Measurements from ENCODE around the gene WDR1.

Gene WDR1

DNA sequence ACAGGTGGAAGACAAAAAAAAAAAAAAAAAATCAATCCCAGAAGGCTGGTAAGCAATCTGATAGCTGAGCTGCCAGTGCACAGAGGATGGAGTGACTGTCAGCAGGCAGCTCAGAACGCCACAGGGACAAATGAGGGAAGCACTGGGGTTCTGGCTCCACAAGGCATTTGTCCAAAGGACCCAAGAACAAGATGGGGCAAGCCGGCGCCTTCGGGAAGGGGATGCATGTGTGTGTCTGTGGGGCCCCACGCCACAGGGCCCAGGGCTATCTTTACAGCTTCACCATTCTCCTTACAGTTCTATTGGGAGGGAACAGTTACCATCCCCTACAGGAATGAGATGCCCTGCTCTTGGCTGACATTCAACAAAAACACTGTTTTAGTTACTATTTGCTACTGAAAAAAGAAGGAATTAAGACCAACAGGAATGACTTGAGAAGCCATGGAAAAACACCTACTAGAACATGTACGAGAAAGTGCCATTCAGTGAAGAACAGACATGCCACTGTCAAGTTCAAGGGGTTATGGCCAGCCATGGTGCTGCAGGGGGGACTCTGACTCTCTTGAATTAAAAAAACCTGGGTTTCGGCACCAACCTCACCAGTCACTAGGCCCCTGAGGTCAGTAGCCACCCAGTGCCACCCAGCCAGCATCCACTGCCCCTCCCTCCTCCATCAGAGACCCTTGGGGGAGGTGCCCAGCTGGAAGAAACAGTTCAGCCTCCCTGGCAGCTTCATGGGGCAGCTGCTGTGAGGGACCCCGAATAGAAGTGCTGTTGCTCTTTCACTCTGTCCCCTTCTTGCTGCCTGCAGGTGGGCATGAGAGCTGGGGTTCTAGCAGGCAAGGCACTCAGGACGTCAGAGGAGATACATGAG lies 18.5 kb downstream of the WDR1 start:
- no peak for DNase-seq (ENCODE audit: low read depth)

DNA sequence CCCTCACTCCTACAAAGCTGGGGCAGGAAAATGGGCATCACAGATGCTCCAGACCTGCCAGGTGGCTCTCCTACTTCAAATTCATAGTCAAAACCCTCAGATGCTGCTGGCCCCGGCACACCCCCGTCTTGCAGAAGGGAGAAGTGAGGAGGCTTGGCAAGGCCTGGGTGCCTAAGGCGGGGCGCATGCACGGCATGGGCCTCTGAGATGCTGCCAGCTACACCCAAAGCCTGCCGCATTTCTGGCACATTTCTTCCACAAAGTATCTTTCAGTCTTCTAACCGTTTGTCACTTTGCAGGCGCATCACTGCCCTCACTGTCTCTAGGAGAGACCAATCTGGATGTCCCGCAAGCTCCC lies 19.6 kb downstream of the WDR1 start:
- DNase-seq (ENCODE audit: low read depth) = no peak

DNA sequence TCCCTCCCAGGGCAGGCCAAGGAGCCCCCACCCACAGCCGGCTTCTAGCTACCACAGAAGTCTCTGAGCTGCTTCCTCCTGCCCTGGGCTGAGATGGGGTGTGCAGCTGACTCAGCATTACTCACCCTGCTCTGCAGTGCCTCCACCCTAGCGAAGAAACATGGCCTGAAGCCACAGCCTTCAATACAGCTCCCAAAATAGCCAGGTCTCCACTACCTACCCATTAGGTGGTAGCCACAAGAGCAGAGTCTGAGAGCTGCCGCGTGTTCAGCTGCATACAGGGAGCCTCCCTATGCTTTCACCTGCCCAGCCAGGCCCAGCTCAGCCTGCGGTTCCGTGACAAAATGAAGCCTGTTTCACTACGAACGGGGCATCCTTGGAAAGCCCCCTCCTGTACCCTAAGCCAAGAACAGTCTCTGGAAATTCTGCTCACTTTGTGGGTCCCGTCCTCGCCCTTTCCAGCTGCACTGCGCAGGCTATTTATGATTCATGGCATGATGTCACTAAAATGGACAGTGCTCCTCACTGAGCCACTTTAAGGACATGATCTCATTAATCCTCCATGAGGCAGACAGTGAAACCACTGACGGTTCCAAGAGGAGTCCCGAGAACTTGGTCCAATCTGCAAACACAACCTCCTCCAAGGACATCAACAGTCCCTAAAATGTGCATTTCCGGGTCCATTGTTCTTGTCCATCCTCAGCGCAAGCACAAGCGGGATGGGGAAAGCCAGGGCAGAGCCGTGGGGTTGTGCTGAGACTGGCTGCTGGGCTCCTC lies 20.2 kb downstream of the WDR1 start:
- peak; percentile 93 for DNase-seq (ENCODE audit: low read depth)

DNA sequence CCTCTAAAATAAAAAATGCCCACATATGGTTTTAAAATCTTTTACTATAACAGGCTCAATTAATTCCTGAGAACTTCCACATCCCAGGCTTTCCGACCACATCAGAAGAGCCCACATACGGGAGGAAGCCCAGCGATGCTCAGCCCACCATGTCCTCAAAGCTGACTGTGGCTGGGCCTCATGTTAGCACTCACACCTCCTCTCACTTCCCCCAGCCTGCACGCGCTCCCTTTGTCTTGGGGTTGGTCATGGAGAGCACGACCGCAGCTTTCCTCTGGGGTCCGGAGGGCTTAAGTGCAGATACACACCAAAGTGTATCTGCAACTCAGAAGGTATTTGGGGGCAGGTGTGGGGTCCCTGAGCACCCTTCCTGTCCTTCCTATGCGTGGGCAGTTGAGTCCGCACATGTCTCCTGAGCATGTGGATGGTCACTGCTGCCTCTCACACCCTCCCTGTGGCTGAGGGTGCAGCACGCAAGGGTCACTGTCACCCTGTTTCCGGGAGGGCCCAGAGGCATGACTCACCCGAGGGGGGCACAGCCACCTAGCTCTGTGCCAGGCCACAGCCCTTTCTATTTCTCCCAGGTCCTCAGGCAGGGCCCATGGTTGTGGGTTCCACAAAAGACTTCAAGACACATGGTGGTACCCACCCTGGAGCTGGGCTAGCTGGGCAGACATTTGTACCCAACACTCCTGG lies 21.2 kb downstream of the WDR1 start:
- peak; percentile 46 for DNase-seq (ENCODE audit: low read depth)

DNA sequence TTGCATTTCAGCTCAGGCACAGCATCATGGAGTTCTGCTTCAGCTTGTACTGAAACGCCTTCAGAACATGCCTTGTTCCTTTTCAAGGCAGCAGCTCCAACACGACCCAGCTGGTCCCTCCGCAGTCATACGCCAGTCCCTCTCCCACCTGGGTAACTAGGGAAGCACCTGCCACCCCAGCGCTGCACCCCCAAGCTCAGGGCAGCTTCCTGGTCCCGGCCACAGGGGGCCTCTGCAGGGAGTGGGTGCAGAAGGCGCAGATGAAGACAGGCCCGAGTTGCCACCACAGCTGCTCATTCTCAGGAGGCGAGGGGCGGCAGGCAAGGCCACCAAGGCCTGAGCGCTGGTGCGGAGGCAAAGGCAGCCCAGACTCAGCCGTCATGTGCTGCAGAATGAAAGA lies 21.8 kb downstream of the WDR1 start:
- DNase-seq (ENCODE audit: low read depth) = no peak

DNA sequence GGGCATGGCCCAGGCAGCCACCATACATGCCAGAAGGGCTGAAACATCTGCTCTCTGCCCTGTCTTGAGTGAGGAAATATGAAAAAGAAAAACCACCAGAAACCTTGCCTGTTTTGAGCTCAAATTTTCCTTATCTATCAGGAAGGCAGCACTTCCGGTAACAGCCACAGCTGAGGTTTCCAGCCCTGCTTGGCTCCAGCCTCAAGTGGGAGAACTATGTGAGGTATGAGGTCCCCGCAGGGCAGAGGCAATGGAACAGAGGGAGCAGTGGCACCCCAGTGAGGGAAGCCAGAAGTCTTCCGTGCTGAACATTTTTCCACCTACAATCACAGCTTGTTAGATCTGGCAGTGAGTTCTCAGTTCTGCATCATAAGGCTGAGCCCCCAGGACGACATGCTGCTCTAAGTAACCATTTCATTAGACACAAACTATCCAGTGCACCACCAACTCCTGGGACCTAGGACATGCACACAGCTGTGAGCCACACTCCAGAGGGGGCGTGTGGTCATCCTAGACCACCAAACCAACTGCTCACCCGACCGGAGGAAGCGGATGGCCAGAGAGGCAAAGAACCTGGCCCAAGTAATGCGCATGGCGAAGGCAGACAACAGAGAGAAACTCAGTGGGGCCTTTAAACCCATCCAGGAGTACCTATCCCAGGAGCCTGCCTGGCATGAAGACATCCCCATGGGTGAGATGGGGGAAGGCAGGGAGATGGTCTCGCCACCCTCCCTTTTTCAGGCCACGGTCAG lies 22.6 kb downstream of the WDR1 start:
- DNase-seq (ENCODE audit: low read depth) = peak; percentile 55

DNA sequence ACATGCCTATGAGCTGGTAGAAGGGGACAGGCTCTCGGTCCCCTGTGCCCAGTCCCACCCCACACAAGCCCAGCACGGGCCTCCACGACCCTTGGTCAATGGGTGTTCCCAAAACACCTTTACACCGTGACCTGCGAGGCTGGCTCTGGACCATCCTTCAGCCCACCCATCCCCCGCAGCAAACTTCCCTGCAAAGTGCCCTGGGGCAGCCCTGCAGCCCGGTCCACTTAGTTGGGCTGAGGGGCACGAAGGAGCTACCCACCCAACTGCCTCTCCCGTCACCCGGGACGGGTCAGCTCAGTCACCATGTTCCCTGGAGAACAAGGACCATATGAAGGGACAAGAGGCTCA lies 23.4 kb downstream of the WDR1 start:
- DNase-seq (ENCODE audit: low read depth) = no peak

DNA sequence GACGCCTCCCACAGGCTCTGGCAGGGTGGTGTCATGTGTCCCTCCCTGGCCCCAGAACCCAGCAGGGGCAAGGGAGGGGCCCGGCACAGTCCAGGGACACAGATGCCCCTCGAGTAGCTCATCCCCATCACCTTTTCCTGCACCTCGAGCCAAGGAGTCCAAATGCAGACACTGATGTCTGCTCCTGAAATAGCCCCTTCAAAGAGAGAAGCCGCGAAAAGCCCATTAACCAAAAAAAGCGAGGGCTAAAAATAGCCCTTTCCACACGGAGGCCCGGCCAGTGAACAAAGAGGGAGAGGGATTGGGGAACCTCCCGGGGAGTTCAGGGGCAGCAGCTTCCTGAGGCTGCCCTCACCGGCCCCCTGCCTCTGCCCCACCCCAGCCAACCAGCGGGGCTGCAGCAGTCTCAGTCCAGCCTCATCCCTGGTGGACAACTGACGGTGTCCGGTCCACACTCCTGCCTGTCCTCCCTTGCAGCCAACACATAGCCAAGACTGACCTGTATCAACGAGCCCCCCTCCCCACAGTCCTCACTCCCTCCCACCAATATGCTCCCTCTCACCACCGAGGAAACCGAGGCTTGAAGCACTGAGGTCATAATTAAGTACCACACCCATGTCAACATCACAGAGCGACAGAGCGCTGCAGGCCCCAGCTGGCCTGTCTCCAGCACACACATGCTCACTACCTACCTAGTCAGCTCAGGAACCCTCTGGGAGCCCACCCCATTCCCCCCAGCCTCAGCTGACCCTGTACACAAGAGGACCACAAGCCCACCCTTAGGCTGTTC lies 23.9 kb downstream of the WDR1 start:
- DNase-seq (ENCODE audit: low read depth) = no peak

DNA sequence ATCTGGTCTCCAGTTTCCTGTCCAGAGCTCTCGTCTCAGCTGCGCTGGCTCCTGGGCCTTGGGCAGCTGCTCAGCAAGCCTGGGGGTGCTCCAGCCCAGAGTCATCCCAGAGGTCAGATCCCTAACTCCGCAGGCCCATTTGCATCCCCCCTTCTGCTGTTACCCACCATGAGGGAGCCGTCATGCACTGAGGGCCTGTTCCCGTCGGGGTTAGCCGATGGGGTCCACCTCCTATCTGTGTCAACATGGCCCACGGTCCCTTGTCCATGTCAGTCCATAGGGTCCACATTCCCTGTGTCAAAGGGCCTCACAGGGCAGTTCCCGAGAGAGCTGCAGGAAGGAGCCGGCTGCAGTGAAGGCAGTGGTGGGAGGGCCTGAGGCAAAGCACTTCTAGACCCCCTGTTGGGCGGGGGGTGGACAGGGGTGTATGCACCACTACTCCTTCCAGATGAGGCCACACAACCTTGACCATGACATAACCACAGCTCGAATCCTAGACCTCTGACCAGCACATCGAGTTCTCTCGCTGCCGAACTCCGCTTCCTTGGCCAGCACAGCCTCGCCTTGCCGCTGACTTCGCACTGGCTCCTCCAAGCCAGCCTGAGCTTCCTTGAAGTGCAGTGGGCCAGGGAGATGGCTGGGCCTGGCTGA lies 24.9 kb downstream of the WDR1 start:
- no peak for DNase-seq (ENCODE audit: low read depth)

DNA sequence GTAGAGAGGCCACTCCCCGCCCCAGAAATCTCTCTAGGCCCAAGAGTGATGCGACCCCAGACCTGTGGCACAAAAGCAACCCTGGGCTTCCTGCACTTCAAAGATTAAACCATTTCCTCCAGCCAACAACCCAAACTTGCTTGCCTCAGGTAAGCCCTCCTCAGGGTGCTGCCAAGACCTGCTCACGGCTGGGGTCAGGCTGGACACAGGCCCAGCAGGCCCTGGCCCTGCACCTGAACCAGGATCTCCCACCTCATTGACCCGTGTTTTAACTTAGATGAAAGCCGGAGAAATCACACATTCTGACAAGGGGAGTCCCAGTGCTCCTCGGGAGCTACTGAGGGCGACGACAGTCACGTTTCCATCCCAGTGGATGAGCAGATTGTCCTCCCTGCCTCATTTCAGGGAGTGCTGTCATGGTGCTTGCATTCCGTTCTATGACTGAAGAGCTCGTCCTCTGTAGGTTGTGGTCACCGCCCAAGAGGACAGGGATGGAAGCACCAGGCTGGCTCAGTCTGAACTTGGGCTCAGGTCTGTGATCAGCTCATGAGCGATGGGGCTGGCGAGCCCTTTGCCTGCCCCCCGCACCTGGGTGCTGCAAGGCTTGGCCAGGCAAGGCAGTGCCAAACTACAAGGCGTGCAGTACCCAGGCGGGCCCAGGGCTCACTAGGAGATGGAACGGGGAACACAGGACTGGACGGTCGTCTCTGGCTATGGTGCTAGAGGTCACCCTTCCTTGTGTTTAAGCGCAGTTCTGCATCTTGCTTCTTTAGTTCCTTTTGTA lies 25.9 kb downstream of the WDR1 start:
- DNase-seq (ENCODE audit: low read depth) = no peak

DNA sequence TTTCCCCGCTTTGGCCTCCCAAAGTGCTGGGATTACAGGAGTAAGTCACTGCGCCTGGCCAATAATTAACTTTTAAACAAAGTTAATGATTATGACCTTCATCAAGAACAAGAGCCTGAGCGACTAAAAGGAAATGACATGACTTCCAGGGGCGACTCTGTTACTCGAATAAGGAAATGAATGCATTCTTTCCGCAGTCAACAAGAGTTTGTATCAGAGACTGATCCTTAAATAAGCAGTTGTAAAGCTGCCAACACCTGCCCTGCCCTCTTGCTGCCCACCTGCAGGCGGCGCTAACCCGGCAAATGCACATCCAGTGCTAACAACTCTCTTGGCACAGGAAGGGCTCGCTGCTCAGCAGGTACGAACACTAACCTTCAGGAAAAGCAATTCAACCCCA lies 27.3 kb downstream of the WDR1 start:
- no peak for DNase-seq (ENCODE audit: low read depth)

DNA sequence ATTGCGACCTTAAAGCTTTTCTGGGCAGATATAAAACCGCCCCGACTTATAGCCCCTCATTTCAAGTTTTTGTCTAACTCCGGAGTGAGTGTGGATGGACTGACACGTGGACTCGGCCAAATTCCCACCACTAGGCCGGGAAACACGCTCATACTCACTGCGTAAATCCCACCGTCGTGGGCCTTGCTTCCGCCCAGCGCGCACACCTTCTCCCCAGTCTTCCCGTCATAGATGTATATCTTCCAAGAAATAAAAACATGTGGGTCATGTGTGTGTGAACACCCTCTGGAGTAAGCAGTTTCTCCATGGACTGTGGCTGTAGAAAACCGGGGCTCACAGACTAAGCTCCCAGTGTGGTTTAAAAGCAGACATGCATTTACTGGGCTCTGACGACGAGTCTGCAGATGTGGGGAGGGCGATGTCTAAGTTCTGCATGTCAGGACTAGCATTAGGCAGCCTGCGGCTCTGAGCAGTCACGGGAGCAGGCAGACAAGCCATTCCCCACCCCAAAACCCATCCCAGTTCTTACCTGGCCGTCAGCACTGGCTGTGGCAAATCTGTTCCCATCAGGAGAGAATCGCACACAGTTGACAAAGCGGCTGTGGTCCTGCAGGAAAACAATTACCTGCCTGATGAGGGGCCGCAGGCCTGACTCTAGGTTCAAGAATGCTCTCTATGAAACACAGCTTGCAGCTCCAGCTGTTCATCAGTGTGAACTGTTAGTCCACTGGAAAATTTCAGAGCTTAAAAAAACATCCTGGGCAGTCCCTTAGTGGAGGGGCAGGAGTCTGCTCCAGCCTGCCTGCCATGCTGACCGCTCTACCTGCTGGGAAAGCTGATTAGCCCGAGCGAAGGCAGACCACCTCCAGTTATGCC lies 28.2 kb downstream of the WDR1 start:
- DNase-seq (ENCODE audit: low read depth) = no peak

DNA sequence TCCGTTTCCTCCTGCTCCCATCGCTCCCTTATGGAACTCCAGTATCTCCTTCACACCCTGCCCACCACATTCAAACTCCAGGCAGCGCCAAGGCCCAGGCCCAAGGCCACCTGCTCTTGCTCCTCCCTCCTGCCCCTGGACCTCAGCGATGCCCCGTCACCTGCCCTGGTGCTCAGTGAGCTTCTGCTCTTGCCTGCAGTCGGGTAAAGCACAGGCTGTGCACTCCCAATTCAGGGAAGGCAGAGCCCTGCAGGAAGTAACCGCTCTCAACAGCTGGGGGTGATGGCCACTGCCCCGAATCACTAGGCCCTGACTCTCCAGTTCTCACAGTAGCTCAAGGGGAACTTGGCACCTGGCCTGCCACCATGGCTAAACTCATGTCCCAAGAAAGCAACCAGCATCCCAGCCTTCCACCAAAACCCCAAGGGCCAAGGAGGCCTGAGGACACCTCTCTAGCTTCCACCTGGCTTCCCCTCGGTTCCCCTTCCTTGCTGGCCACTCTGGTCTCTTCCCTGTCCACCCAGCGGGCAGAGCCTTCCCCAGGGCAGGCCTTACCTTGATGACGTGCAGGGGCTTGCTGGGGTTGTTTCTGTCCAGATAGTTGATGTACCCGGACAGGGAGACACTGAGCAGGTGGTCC lies 29.3 kb downstream of the WDR1 start:
- DNase-seq (ENCODE audit: low read depth) = no peak

DNA sequence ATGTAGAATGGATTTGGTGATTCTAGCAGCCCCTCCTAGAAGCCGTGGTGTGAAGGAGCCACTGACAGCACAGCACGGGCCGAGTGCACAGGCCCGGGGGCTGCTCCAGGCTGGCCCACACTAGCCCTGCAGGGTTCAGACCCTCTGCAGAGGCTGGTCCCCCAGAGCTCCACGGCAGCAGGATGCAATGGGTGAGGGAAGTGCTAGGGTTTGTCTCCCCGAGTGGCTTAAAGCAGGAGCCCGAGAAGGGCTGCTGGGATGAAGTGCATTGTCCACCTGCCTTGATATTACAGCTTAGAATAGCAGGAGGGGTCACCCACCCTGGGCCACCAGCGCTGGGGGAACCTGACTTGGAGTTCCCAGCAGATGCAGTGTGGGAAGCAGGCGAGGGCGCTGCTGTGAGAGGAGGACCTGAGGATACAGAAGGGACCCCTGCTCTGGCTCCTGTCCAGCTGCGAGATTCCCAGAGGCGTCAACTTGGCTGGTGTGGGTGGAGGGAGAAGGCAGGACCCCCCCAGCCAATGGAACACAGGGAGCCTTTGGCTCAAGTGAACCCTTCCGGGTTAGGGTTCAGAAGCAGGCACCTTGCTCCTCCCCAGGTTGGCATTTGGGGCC lies 30.0 kb downstream of the WDR1 start:
- DNase-seq (ENCODE audit: low read depth) = no peak

DNA sequence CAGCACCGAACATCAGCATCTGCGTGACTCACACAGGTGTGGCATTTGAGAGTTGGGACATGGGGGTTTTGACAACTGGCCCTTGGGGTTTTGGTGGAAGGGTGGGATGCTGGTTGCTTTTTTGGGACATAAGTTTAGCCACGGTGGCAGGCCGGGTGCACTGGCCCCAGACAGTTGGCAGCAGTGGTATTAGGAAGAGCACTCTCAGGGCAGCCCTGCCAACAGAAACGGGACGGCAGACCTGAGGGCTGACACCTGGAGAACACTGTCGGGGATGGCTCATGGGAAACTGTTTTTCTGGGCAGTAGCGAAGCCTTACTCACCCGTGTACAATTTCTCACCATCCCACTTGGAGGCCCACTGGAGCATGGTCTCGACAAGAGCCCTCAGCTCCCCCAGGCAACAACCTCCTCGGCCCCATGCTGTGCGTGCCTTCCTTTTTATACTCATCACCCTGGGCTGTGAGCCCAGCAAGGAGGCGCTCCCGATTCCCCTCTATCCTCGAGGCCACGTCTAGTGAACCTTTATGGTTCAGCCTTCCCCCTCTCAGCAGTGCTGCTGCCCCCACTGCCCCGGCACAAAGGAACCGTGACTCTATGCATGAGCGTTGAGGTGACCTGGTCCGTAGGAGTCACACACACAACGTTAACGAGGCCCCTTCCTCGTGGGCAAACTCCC lies 30.6 kb downstream of the WDR1 start:
- no peak for DNase-seq (ENCODE audit: low read depth)

DNA sequence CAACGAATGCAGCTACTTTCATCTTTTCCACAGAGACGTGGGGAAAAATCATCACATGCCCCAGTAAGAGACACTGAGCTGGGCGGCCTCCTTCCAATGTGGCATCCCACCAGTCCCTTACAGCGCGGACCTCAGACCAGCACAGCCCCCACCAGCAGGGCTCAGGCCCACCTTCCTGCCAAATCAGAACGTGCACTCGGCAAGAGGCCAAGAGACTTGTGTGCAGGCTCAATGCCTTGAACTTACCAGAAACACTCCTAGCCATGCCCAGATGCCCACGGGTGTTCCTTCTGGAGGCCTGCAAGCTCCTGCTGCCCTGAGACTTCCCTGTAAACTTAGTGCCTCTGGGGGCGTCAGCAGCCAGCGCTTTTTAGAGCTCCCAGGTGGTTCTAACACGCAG lies 31.2 kb downstream of the WDR1 start:
- no peak for DNase-seq (ENCODE audit: low read depth)

DNA sequence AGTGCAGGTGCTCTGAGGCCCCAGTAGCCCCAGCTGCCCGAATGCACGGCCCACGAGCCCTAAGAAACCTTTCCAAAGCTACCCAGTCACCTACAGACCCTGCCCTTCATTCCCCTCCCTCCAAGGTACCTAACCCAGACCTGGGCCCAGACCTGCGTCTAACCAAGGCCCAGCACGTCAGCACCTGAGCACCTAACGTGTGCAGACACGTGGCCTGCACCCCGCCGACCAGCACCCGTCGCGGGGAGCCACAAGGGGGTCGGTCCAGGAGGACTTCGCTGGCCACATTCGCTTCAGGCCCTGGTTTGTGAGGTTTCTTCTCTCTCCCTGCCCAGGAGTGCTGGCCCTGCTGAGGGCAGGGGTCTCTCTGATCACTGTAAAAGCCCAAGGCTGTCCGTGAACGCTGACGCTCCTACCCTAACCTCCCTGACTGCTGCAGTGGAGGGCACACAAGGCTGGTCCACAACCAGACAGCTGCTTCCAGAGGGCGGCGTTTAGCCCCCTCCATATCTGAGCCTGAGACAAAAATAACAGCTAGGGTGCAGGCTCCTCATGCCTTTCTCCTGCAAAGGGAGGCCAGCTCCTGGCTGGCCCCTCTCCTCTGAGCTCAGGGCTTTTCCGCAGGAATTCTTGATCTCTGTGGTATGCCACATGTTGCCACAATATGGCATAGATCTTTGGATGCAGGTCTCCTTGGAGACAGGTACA lies 31.8 kb downstream of the WDR1 start:
- DNase-seq (ENCODE audit: low read depth) = no peak

Measured in ELR (cell line).